ENCODE results near the gene SH3BP2. TPM values are rescaled to one million over a fixed set of nuclear protein-coding genes. Genes with fewer than 3 reads are reported as not detected.
A peak's percentile ranks its signal among the peaks of the same experiment; 100 is the strongest.

The SH3BP2 gene
- total RNA-seq, 4 donors from 2014 or later, result 29.6 to 43.5 (median 36.7) TPM

DNA sequence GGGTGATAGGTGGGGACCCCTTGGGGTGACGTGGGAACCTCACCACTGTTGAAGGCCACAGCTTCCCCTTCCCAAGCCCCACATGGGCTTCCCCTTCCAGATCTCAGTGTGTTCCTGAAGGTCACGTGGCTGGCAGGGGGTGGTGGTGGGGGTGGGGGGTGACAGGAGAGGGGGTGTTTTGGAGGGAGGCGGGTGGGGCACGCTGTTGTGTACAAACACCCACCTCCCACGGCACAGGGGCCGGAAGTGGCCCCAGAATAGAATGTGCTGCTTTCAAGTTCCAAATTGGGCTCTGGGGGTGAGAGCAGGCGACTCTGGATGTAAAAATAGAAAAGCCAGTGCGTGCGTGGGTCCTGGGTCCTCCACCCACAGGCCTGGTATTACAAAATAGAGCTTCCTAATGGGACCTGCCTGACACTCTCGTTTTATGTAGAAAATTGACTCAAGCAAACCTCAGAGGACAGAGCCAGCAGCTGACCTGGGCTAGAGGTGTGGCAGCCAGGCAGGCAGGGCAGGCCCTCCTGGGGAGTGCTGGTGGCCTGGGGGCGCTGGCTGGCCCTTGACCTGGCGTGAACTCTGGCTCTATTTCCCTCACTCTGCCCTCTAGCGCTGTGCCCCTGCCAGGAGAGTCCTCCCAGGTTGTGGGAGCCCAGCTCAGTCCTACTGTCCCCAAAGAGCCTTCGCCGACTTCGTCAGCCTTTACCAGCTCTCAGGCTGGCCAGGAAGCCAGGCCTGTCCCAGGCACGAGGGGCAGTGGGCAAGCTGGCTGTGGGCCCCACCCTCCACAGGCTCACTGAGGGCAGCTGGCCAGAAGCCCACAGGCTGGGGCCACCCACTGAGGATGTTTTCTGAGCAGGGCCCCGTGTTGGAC lies 5.4 kb upstream of the SH3BP2 start:
- intact Hi-C loops (cut with DNase I), result no loop called here
- H3K4me3 ChIP-seq (replicated peaks in 1 of 3), result no peak overlapping the region
- H3K9me3 ChIP-seq, result no peaks in the 10 kb centered on the region
- no peak overlapping the region for H3K27ac ChIP-seq
- TF ChIP-seq, protein P1, sequence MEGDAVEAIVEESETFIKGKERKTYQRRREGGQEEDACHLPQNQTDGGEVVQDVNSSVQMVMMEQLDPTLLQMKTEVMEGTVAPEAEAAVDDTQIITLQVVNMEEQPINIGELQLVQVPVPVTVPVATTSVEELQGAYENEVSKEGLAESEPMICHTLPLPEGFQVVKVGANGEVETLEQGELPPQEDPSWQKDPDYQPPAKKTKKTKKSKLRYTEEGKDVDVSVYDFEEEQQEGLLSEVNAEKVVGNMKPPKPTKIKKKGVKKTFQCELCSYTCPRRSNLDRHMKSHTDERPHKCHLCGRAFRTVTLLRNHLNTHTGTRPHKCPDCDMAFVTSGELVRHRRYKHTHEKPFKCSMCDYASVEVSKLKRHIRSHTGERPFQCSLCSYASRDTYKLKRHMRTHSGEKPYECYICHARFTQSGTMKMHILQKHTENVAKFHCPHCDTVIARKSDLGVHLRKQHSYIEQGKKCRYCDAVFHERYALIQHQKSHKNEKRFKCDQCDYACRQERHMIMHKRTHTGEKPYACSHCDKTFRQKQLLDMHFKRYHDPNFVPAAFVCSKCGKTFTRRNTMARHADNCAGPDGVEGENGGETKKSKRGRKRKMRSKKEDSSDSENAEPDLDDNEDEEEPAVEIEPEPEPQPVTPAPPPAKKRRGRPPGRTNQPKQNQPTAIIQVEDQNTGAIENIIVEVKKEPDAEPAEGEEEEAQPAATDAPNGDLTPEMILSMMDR (IDR thresholded peaks at IDR 0.05), result no peak
- no peak for TF ChIP-seq POLR2A (IDR thresholded peaks at IDR 0.05)
- DNase-seq, result peak in 1 of 2 donors; percentile 11
- H3K36me3 ChIP-seq, result no peaks in the 10 kb centered on the region
- WGBS, 2 donors, result 79 to 86% methylated on average over 14 to 18 of the region's 18 CpGs
- no peaks in the 10 kb centered on the region for H3K27me3 ChIP-seq
- peaks cover 0 to 27% of the 10 kb centered on the region in 2 donors for H3K4me1 ChIP-seq

DNA sequence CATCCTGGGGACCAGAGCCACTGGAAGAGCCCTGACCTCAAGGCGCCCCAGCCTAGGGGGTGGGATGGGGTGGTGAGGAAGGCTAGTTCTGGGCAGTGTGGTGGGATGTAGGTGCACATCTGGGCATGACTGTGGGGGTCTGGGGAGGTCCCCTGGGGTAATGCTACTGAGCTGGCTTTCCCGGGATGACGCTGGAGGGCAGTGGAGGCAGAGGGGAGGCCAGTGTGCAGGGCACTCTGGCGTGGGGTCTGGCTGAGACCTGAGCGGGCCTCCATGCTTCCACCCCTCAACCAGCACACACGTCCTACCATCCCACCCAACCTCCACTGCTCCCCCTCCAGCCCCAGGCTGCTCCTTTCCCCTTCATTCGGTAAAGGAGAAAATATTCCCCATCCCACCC lies 4.8 kb upstream of the SH3BP2 start:
- intact Hi-C loops (cut with DNase I), result no loop called here
- no peak for DNase-seq
- peak overlapping the region in 1 of 3 donors; percentile 28 for H3K27ac ChIP-seq
- H3K36me3 ChIP-seq, result no peaks in the 10 kb centered on the region
- H3K4me3 ChIP-seq (replicated peaks in 1 of 3), result no peak overlapping the region
- no peaks in the 10 kb centered on the region for H3K9me3 ChIP-seq
- WGBS, 2 donors, result 90 to 91% methylated on average over 5 to 7 of the region's 7 CpGs
- no peak for TF ChIP-seq POLR2A (IDR thresholded peaks at IDR 0.05)
- TF ChIP-seq, protein P1 (IDR thresholded peaks at IDR 0.05), result no peak
- H3K27me3 ChIP-seq, result no peaks in the 10 kb centered on the region
- peaks cover 0 to 30% of the 10 kb centered on the region in 2 donors for H3K4me1 ChIP-seq

DNA sequence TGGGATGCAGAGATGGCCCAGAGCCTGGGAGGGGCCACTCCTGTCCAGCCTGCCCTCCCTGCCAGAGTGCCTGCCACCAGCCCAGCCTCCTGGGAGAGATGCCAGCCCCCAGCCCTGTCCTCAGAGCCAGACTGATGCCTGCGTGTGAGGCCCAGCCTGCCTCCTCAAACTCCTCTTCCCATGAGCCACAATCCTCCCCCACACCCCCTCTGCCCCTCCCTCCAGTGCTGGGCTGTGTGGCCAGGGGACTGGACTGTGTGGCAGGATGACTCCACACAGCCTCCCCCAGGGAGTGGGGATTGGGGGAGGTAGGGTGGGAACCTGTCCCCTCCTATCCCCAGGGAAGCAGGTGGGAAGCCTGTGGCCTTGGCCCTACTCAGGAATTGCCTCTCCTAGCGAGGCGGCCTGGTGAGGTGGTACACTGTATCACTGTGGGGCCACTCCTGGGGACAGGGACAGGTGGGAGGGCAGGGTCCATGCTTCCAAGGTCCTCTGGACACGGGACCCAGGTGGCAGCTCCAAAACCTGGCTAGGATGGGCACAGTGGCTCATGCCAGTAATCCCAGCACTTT lies 4.3 kb upstream of the SH3BP2 start:
- peak in 1 of 2 donors; percentile 32 for DNase-seq
- H3K27ac ChIP-seq, result peak overlapping the region in 1 of 3 donors; percentile 28
- H3K4me1 ChIP-seq, result peaks cover 0 to 34% of the 10 kb centered on the region in 2 donors
- no peaks in the 10 kb centered on the region for H3K36me3 ChIP-seq
- TF ChIP-seq, protein P1 (IDR thresholded peaks at IDR 0.05), result no peak
- TF ChIP-seq POLR2A (IDR thresholded peaks at IDR 0.05), result no peak
- no peak overlapping the region for H3K4me3 ChIP-seq (replicated peaks in 1 of 3)
- H3K27me3 ChIP-seq, result no peaks in the 10 kb centered on the region
- 83 to 95% methylated on average over 4 of the region's 4 CpGs for WGBS, 2 donors
- intact Hi-C loops (cut with DNase I), result no loop called here
- H3K9me3 ChIP-seq, result no peaks in the 10 kb centered on the region

DNA sequence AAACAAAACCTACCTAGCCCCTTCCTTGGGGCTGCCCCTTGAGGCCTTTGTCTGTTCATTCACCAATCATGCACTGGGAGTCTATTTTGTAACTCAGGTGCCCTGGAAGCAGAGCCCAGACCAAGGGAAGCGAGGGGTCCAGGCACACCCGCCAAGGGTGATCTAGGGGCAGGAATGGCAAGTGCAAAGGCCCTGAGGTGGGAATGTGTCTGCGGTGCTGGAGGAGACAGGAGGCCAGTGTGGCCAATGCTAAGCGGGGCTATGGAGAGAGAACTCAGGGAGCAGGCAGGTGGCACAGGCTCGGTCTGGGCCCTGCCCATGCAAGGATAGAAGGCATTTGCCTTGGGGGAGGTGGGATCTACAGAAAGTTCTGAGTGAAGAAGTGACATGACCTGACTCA lies 3.5 kb upstream of the SH3BP2 start:
- Histone ChIP-seq H3K27ac (no peak overlapping the region), H3K27me3 (no peaks in the 10 kb centered on the region), H3K36me3 (no peaks in the 10 kb centered on the region), H3K4me1 (peaks cover 7 to 41% of the 10 kb centered on the region in 2 donors), H3K4me3 (replicated peaks in 1 of 3) (no peak overlapping the region), H3K9me3 (no peaks in the 10 kb centered on the region)
- no peak for DNase-seq
- intact Hi-C loops (cut with DNase I), result no loop called here
- WGBS, 2 donors, result 93 to 98% methylated on average over 5 of the region's 5 CpGs
- TF ChIP-seq, protein P1 (IDR thresholded peaks at IDR 0.05), result no peak
- TF ChIP-seq POLR2A (IDR thresholded peaks at IDR 0.05), result no peak
